Dendritic cell treated with granulocyte-macrophage colony-stimulating factor and Interleukin-4, amounts not matched to agents 40 ng/mL and 50 ng/mL, for 4 days (primary cell): ENCODE measurements around the gene IRF2BP2.
A peak's percentile ranks its signal among the peaks of the same experiment; 100 is the strongest.

Source experiments
- H3K27ac Mint-ChIP-seq: one replicate; pipeline ENCODE4 v1.8.0; 2022; ENCODE audit warnings: mild to moderate bottlenecking, mixed read lengths
- H3K27me3 Mint-ChIP-seq: one replicate; pipeline ENCODE4 v1.8.0; 2022; ENCODE audit warnings: mild to moderate bottlenecking, mixed read lengths
- H3K36me3 Mint-ChIP-seq: one replicate; pipeline ENCODE4 v1.8.0; 2022; ENCODE audit warnings: low read depth, mixed read lengths
- H3K4me1 Mint-ChIP-seq: one replicate; pipeline ENCODE4 v1.8.0; 2022; ENCODE audit warnings: low read depth, mixed read lengths
- H3K4me3 Mint-ChIP-seq: one replicate; pipeline ENCODE4 v1.8.0; 2022; ENCODE audit warnings: mild to moderate bottlenecking, moderate library complexity, mixed read lengths
- H3K9me3 Mint-ChIP-seq: one replicate; pipeline ENCODE4 v1.8.0; 2022; ENCODE audit warnings: mixed read lengths
- intact Hi-C: fragments of 100-400 bp; cut with micrococcal nuclease; formaldehyde crosslinking; loops from one replicate; pipeline ENCODE4 v1.15.0; 2022

The IRF2BP2 gene

DNA sequence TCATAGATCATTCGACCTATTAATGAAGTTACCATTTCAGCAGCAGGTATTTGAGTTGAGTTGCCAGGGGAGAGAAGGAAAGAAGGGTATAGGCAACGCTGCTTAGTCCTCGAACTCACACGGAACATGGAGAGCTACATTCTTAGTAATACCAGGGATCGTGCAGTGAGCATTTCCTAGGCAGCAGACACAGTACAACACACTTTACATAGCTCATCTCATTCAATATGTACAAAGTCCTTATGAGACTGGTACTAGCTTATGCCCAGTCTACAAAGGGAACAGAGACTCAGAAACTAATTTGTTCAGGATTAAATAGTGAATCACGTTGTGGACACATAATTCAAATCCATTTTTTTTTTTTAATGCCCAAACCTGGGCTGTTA, 25.6 kb downstream of the IRF2BP2 start:
- no peak overlapping the region for H3K27ac Mint-ChIP-seq
- no peak overlapping the region for H3K4me3 Mint-ChIP-seq
- peaks cover 13% of the 10 kb centered on the region for H3K9me3 Mint-ChIP-seq
- H3K4me1 Mint-ChIP-seq: peaks cover 34% of the 10 kb centered on the region
- H3K27me3 Mint-ChIP-seq: no peaks in the 10 kb centered on the region
- intact Hi-C loops: loop anchor here (5.0 kb wide), 1 partner anchor 87 kb away; no protein-coding TSS in a partner anchor
- no peaks in the 10 kb centered on the region for H3K36me3 Mint-ChIP-seq

GRCh38 chr1:234583755-234584419, 26.1 kb downstream of the IRF2BP2 start:
- intact Hi-C loops: loop anchor here (5.0 kb wide), 1 partner anchor 87 kb away; no protein-coding TSS in a partner anchor
- Mint-ChIP-seq H3K27ac (peak overlapping the region; percentile 62), H3K36me3 (no peaks in the 10 kb centered on the region), H3K27me3 (no peaks in the 10 kb centered on the region), H3K9me3 (peaks cover 13% of the 10 kb centered on the region), H3K4me1 (peaks cover 30% of the 10 kb centered on the region), H3K4me3 (no peak overlapping the region)

GRCh38 chr1:234582681-234583301, 27.2 kb downstream of the IRF2BP2 start:
- Mint-ChIP-seq H3K4me3 (no peak overlapping the region), H3K27ac (no peak overlapping the region), H3K4me1 (peaks cover 30% of the 10 kb centered on the region), H3K9me3 (peaks cover 13% of the 10 kb centered on the region), H3K36me3 (no peaks in the 10 kb centered on the region), H3K27me3 (no peaks in the 10 kb centered on the region)
- intact Hi-C loops: loop anchor here (5.0 kb wide), 1 partner anchor 85 kb away; no protein-coding TSS in a partner anchor

DNA sequence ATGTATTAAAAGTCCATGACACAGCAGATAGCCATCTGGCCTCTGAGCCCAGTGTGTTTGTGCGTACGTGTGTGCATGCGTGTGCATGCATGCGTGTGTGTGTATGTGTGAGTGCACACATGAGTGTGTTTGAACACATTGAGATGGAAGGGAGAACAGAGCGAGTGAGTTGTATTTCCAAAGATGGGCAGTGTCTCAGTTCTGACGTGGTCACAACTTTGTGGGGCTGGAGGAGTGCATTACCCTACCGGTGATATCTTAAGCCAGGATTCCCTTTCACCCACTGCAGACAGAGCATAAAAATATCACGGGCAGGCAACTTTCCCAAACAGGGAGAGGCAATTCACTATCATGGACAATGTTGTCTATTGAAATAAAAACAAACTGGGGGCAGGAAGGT, 27.8 kb downstream of the IRF2BP2 start:
- Mint-ChIP-seq H3K9me3 (peaks cover 13% of the 10 kb centered on the region), H3K4me1 (peaks cover 27% of the 10 kb centered on the region), H3K4me3 (no peak overlapping the region), H3K27ac (no peak overlapping the region), H3K27me3 (no peaks in the 10 kb centered on the region), H3K36me3 (no peaks in the 10 kb centered on the region)
- intact Hi-C loops: loop anchor here (5.0 kb wide), 1 partner anchor 85 kb away; no protein-coding TSS in a partner anchor

- H3K27me3 Mint-ChIP-seq: no peaks in the 10 kb centered on the region
- no peak overlapping the region for H3K4me3 Mint-ChIP-seq
- H3K36me3 Mint-ChIP-seq: no peaks in the 10 kb centered on the region
These were observed 28.8 kb downstream of the IRF2BP2 start for GRCh38 chr1:234581063-234581714.

GRCh38 chr1:234579967-234580366, 30.0 kb downstream of the IRF2BP2 start:
- Mint-ChIP-seq H3K36me3 (no peaks in the 10 kb centered on the region), H3K4me1 (peaks cover 17% of the 10 kb centered on the region), H3K9me3 (peaks cover 13% of the 10 kb centered on the region), H3K27me3 (no peaks in the 10 kb centered on the region), H3K27ac (no peak overlapping the region), H3K4me3 (no peak overlapping the region)
- intact Hi-C loops: loop anchor here (5.0 kb wide), 1 partner anchor 83 kb away; no protein-coding TSS in a partner anchor

More at GRCh38 chr1:234581063-234581714, 28.8 kb downstream of the IRF2BP2 start:
- Mint-ChIP-seq H3K4me1 (peaks cover 17% of the 10 kb centered on the region), H3K27ac (no peak overlapping the region), H3K9me3 (peaks cover 13% of the 10 kb centered on the region)
- intact Hi-C loops: loop anchor here (5.0 kb wide), 1 partner anchor 84 kb away; no protein-coding TSS in a partner anchor

- intact Hi-C loops: no loop called here
- H3K4me3 Mint-ChIP-seq: no peak overlapping the region
- no peak overlapping the region for H3K27ac Mint-ChIP-seq
These were observed 31.2 kb downstream of the IRF2BP2 start for GRCh38 chr1:234578735-234579134.

DNA sequence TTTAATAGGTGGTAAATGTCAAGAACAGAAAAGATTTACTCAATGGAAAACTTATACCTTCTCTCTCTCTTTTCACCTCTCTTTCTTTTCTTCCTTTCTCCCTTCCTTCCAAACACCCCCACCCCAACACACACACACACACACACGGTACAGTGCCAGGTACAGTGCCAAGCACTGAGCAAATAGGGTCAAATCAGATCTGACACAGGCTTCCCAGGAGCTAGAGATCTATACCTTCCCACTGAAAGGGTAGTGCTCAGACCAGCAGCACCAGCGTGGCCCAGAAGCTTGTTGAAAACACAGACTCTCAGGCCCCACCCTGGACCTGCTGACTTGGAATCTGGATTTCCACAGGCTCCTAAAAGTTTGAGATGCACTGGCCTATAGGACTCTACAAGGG, 31.9 kb downstream of the IRF2BP2 start:
- Mint-ChIP-seq H3K4me1 (peaks cover 9% of the 10 kb centered on the region), H3K4me3 (no peak overlapping the region), H3K27me3 (no peaks in the 10 kb centered on the region), H3K9me3 (peaks cover 13% of the 10 kb centered on the region), H3K27ac (no peak overlapping the region), H3K36me3 (no peaks in the 10 kb centered on the region)
- intact Hi-C loops: no loop called here

More at GRCh38 chr1:234578735-234579134, 31.2 kb downstream of the IRF2BP2 start:
- no peaks in the 10 kb centered on the region for H3K36me3 Mint-ChIP-seq
- peaks cover 12% of the 10 kb centered on the region for H3K4me1 Mint-ChIP-seq
- H3K27me3 Mint-ChIP-seq: no peaks in the 10 kb centered on the region
- H3K9me3 Mint-ChIP-seq: peaks cover 13% of the 10 kb centered on the region

DNA sequence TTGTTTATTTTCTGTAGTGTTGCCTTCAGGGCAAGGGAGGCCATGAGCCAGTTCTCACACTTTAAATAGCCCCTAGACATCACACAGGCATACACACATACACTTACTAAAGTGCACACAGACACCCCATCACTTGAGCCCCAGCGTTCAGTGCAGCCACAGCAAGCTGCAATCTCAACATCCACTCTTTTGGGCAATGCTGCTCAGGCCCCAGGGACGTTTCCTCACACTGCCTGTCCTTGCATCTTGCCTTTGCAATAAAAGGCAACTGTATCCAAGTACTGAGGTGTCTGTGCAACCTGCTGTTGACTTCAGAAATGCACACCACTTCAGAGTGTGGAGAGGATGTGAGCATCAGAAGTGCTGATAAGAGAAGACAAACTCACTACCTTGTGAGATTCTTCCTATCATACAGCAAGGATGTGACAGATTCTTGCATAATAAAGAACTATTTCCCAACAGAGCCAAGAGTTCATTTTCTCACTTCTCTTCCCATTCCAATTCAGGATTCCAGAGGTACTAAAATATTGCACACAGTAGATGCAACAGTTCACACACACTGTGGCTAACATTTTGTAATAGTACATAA, 36.2 kb downstream of the IRF2BP2 start:
- H3K9me3 Mint-ChIP-seq: no peaks in the 10 kb centered on the region
- H3K27me3 Mint-ChIP-seq: no peaks in the 10 kb centered on the region
- no peaks in the 10 kb centered on the region for H3K36me3 Mint-ChIP-seq
- no peak overlapping the region for H3K27ac Mint-ChIP-seq
- H3K4me3 Mint-ChIP-seq: no peak overlapping the region
- H3K4me1 Mint-ChIP-seq: peaks cover 5% of the 10 kb centered on the region
- intact Hi-C loops: no loop called here

DNA sequence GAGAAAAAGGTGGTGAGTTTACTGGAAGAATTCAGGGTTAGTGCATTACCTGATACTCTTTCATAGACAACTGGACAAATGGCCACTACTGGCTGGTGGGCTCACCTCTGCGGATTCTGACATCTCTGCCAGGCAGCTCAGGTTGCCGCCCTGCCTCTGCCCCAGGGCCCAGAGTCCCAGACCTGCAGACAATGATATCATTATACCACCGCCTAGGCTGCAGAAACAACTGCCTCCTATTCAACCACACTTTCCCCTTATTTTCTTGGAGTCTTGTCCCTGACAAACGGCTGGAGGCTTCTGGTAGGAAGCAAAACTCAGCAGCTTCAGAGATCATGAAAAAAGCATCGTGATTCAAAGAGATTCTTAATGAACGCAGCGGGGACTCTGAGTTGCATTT, 37.0 kb downstream of the IRF2BP2 start:
- no peaks in the 10 kb centered on the region for H3K36me3 Mint-ChIP-seq
- H3K4me1 Mint-ChIP-seq: peaks cover 5% of the 10 kb centered on the region
- no peaks in the 10 kb centered on the region for H3K27me3 Mint-ChIP-seq
- no peaks in the 10 kb centered on the region for H3K9me3 Mint-ChIP-seq
- no peak overlapping the region for H3K4me3 Mint-ChIP-seq
- intact Hi-C loops: no loop called here
- H3K27ac Mint-ChIP-seq: no peak overlapping the region

- H3K27me3 Mint-ChIP-seq: no peaks in the 10 kb centered on the region
- H3K27ac Mint-ChIP-seq: no peak overlapping the region
These were observed 38.3 kb downstream of the IRF2BP2 start for GRCh38 chr1:234571702-234572101.

GRCh38 chr1:234570329-234571120, 39.5 kb downstream of the IRF2BP2 start:
- Mint-ChIP-seq H3K4me1 (peaks cover 5% of the 10 kb centered on the region), H3K36me3 (no peaks in the 10 kb centered on the region), H3K4me3 (no peak overlapping the region), H3K9me3 (no peaks in the 10 kb centered on the region), H3K27ac (no peak overlapping the region), H3K27me3 (no peaks in the 10 kb centered on the region)
- intact Hi-C loops: no loop called here

More at GRCh38 chr1:234571702-234572101, 38.3 kb downstream of the IRF2BP2 start:
- no peak overlapping the region for H3K4me3 Mint-ChIP-seq
- no peaks in the 10 kb centered on the region for H3K36me3 Mint-ChIP-seq
- peaks cover 5% of the 10 kb centered on the region for H3K4me1 Mint-ChIP-seq
- H3K9me3 Mint-ChIP-seq: no peaks in the 10 kb centered on the region
- intact Hi-C loops: no loop called here

DNA sequence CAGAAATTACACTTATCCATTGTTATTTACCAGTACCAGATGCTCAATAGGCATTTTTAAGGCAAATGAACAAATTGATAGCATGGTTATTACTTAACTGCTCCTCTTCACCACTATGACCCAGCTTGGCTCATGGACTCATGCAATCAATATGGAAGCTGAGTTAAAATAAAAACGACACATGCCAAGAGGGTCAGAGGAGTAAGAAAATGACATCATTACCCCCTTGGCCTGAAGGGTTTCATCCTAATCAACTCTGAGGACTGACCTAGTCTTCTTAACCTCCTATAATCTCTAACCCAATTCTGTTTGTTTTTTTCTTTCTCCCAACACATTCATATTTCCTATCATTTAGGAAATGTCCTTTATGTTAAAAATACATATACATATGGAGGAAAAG, 41.6 kb downstream of the IRF2BP2 start:
- intact Hi-C loops: no loop called here
- Mint-ChIP-seq H3K4me3 (no peak overlapping the region), H3K36me3 (no peaks in the 10 kb centered on the region), H3K9me3 (no peaks in the 10 kb centered on the region), H3K4me1 (no peaks in the 10 kb centered on the region), H3K27me3 (no peaks in the 10 kb centered on the region), H3K27ac (no peak overlapping the region)
